ENCODE measurements around the gene HEXA.
A peak's percentile ranks its signal among the peaks of the same experiment; 100 is the strongest.

HEXA gene

DNA sequence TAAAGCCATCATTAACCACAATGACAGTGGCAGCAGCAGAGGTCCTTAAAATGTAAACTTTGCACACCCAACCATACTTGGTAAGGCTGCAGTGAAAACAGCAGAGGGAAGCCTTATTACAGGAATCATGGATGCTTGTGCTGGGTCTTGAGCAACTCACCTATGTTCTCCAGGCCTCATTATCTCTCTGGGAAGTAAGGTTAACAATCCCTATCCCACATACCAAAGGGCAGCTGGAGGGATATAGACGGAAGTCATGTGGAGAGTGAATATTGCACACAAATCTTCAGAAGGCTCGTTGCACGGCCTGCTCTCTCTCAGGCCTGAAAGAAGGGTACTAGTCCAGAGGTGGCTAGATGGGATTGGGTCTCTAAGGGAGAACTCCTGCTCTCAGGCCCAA, 30.0 kb downstream of the HEXA start:
- POLR2A ChIA-PET = no interaction called here
- CTCF ChIA-PET = no interaction called here
- DNase-seq (ENCODE audit: extremely low spot score) = no peak
- no peak for TF ChIP-seq SP1 (IDR thresholded peaks at IDR 0.05)
- TF ChIP-seq FOXA1 (IDR thresholded peaks at IDR 0.05) = no peak
- no peak for TF ChIP-seq FOXK2 (IDR thresholded peaks at IDR 0.05)
- TF ChIP-seq BHLHE40 (IDR thresholded peaks at IDR 0.05; ENCODE audit: borderline replicate concordance) = no peak
- TF ChIP-seq HDGF (IDR thresholded peaks at IDR 0.05; ENCODE audit: borderline replicate concordance) = no peak
- no peak for TF ChIP-seq ELF4 (IDR thresholded peaks at IDR 0.05)
- TF ChIP-seq, protein P1, sequence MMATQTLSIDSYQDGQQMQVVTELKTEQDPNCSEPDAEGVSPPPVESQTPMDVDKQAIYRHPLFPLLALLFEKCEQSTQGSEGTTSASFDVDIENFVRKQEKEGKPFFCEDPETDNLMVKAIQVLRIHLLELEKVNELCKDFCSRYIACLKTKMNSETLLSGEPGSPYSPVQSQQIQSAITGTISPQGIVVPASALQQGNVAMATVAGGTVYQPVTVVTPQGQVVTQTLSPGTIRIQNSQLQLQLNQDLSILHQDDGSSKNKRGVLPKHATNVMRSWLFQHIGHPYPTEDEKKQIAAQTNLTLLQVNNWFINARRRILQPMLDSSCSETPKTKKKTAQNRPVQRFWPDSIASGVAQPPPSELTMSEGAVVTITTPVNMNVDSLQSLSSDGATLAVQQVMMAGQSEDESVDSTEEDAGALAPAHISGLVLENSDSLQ (IDR thresholded peaks at IDR 0.05) = no peak
- TF ChIP-seq FOXM1 (IDR thresholded peaks at IDR 0.05; ENCODE audit: borderline replicate concordance) = no peak
- no peak for TF ChIP-seq CTBP1 (IDR thresholded peaks at IDR 0.05; ENCODE audit: borderline replicate concordance)
- TF ChIP-seq SUZ12 (IDR thresholded peaks at IDR 0.05) = no peak
- TF ChIP-seq NFRKB (IDR thresholded peaks at IDR 0.05) = no peak
- TF ChIP-seq TARDBP (IDR thresholded peaks at IDR 0.05) = no peak
- no peak for TF ChIP-seq ZNF384 (IDR thresholded peaks at IDR 0.05)
- no peak for TF ChIP-seq ARNT (IDR thresholded peaks at IDR 0.05)
- no peak for TF ChIP-seq LEF1 (IDR thresholded peaks at IDR 0.05; ENCODE audit: borderline replicate concordance)

DNA sequence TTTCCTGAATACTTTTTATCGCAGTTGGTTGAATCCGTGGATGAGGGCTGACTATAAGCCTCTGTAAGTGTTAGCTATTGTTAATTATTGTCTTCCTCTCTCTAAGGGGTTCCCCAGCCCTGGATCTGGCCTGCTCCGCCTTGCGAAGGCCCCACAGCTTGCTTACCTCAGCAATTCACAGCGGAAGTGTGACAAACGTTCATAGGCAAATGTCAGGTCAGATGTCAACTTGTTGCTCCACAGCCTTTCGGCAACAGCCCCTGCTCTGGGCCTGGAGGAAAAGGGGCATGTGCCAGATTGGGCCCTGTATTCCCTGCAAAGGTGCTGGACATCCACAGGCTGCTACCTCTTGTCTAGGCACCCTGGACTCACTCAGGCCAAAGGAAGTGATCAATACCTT, 30.5 kb downstream of the HEXA start:
- POLR2A ChIA-PET = no interaction called here
- no peak for DNase-seq (ENCODE audit: extremely low spot score)
- CTCF ChIA-PET = no interaction called here
- TF ChIP-seq HDGF (IDR thresholded peaks at IDR 0.05; ENCODE audit: borderline replicate concordance) = no peak
- TF ChIP-seq L3MBTL2 (conservative IDR thresholded peaks at IDR 0.05) = no peak
- TF ChIP-seq, protein P1 (IDR thresholded peaks at IDR 0.05) = no peak
- TF ChIP-seq ZNF384 (IDR thresholded peaks at IDR 0.05) = no peak

DNA sequence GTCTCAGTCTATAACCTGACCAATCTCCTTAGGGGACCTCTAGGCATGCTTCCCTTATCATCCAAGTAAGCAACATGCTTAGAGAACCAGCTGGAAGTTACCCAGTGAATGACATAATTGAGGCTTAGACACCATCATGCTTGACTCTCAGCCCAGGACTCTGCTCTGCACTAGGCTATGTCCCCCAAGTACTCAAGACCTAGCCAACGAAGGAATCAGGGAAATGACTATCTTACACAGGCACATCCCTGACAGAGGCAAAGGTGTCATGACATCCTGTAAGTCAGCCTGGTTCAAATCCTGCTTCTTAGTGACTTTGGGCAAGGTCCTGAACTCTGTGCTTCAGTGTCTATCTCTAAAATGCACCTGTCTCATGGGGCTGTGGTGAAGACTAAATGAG, 31.2 kb downstream of the HEXA start:
- POLR2A ChIA-PET = no interaction called here
- DNase-seq (ENCODE audit: extremely low spot score) = no peak
- TF ChIP-seq ARNT (IDR thresholded peaks at IDR 0.05) (no peak), SUZ12 (IDR thresholded peaks at IDR 0.05) (no peak), FOXM1 (IDR thresholded peaks at IDR 0.05; ENCODE audit: borderline replicate concordance) (no peak), HDGF (IDR thresholded peaks at IDR 0.05; ENCODE audit: borderline replicate concordance) (no peak), ELF4 (IDR thresholded peaks at IDR 0.05) (no peak), CTBP1 (IDR thresholded peaks at IDR 0.05; ENCODE audit: borderline replicate concordance) (no peak), FOXK2 (IDR thresholded peaks at IDR 0.05) (no peak), ZNF384 (IDR thresholded peaks at IDR 0.05) (no peak), TARDBP (IDR thresholded peaks at IDR 0.05) (no peak), LEF1 (IDR thresholded peaks at IDR 0.05; ENCODE audit: borderline replicate concordance) (no peak), NFRKB (IDR thresholded peaks at IDR 0.05) (no peak), FOXA1 (IDR thresholded peaks at IDR 0.05) (no peak), BHLHE40 (IDR thresholded peaks at IDR 0.05; ENCODE audit: borderline replicate concordance) (no peak), SP1 (IDR thresholded peaks at IDR 0.05) (no peak), L3MBTL2 (conservative IDR thresholded peaks at IDR 0.05) (no peak)
- TF ChIP-seq, protein P1 (IDR thresholded peaks at IDR 0.05) = no peak
- CTCF ChIA-PET = no interaction called here

DNA sequence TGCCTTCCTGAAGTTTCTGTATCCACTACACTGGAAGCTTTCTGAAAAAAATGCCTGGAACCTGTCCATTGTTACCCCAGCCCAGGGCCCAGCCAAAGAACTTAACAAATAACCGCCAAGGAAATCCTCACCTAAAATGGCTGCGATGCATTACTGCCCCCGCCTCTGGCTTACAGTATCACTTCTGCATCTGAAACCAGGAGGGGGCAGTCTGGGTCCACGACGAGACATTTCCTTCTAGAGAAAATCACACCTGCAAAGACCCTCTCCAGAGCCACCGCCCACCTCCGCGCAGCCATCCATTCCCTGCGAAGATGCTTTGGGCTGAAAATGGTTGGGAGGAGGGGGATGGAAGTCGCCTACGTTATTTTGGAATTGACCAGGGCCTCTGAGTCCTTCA, 33.4 kb downstream of the HEXA start:
- TF ChIP-seq TARDBP (IDR thresholded peaks at IDR 0.05) (no peak), SUZ12 (IDR thresholded peaks at IDR 0.05) (no peak), BHLHE40 (IDR thresholded peaks at IDR 0.05; ENCODE audit: borderline replicate concordance) (no peak)
- TF ChIP-seq, protein P1 (IDR thresholded peaks at IDR 0.05) = no peak
- ChIA-PET POLR2A (no interaction called here), CTCF (no interaction called here)
- DNase-seq (ENCODE audit: extremely low spot score) = peak; percentile 31

DNA sequence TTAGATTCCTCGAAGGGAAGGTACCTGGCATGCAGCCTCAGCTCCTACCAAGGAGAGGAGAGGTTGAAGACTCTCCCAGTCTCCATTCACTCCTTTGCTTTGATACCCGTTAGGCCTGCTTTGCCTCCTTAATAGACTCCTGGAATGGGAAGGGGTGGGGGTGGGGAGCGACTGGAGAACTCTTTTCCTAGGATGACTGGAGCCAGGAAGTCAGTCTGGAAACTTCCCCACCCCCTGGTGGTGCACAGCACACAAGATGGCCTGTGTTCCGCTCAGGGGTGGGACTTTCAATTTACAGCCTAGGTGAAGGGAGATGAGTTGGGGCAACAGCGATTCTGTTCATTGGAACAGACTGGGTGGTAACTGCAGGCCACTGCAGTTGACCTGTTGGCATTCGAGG, 34.5 kb downstream of the HEXA start:
- TF ChIP-seq TARDBP (IDR thresholded peaks at IDR 0.05) (no peak), BHLHE40 (IDR thresholded peaks at IDR 0.05; ENCODE audit: borderline replicate concordance) (no peak)
- ChIA-PET POLR2A (no interaction called here), CTCF (no interaction called here)
- peak; percentile 39 for DNase-seq (ENCODE audit: extremely low spot score)

DNA sequence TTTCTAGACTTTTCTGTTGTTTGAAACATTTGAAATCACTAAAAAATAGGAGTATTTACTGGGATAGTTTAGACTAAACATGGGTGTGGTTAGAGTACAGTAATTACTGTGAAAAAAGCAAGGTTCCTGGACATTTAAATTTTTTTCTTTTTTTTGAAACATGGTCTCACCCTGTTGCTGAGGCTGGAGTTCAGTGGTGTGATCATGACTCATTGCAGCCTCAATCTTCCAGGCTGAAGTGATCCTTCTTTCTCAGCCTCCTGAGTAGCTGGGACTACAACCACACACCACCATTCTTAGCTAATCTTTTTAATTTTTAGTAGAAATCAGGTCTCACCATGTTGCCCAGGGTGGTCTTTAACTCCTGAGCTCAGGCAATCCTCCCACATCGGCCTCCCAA, 35.4 kb downstream of the HEXA start:
- POLR2A ChIA-PET = no interaction called here
- TF ChIP-seq ELF4 (IDR thresholded peaks at IDR 0.05) = no peak
- no peak for TF ChIP-seq FOXK2 (IDR thresholded peaks at IDR 0.05)
- no peak for TF ChIP-seq TARDBP (IDR thresholded peaks at IDR 0.05)
- no peak for TF ChIP-seq SP1 (IDR thresholded peaks at IDR 0.05)
- no peak for TF ChIP-seq LEF1 (IDR thresholded peaks at IDR 0.05; ENCODE audit: borderline replicate concordance)
- no peak for TF ChIP-seq FOXA1 (IDR thresholded peaks at IDR 0.05)
- TF ChIP-seq L3MBTL2 (conservative IDR thresholded peaks at IDR 0.05) = no peak
- TF ChIP-seq CTBP1 (IDR thresholded peaks at IDR 0.05; ENCODE audit: borderline replicate concordance) = no peak
- TF ChIP-seq FOXM1 (IDR thresholded peaks at IDR 0.05; ENCODE audit: borderline replicate concordance) = no peak
- no peak for TF ChIP-seq ZNF384 (IDR thresholded peaks at IDR 0.05)
- no peak for TF ChIP-seq SUZ12 (IDR thresholded peaks at IDR 0.05)
- TF ChIP-seq BHLHE40 (IDR thresholded peaks at IDR 0.05; ENCODE audit: borderline replicate concordance) = no peak
- TF ChIP-seq NFRKB (IDR thresholded peaks at IDR 0.05) = no peak
- TF ChIP-seq ARNT (IDR thresholded peaks at IDR 0.05) = no peak
- no peak for TF ChIP-seq HDGF (IDR thresholded peaks at IDR 0.05; ENCODE audit: borderline replicate concordance)
- TF ChIP-seq, protein P1 (IDR thresholded peaks at IDR 0.05) = no peak
- CTCF ChIA-PET = no interaction called here
- no peak for DNase-seq (ENCODE audit: extremely low spot score)

All from HEK293T (cell line).